Liver (tissue), 3 donors: ENCODE measurements around the gene NME4.

ENCODE experiments used
- ATF3 ChIP-seq: IDR thresholded peaks from 2 replicates; pipeline ENCODE4 v1.6.1; 2016; ENCODE audit warnings: antibody characterized with exemption
- CTCF ChIP-seq: fragments of 150-350 bp; IDR thresholded peaks from 2 replicates; pipeline ENCODE4 v1.5.1; 2017; ENCODE audit warnings: improper control_type of control experiment, low read depth, low read length; ENCODE audit not compliant: missing input control
- FOXA1 ChIP-seq: IDR thresholded peaks from 2 replicates; pipeline ENCODE4 v1.6.1; 2016; ENCODE audit warnings: antibody characterized with exemption
- GABPA ChIP-seq, 2 donors: IDR thresholded peaks in 1 of 2; conservative IDR thresholded peaks in 1 of 2; 2 replicates each; pipeline ENCODE4 v1.6.1; 2016; ENCODE audit warnings: antibody characterized with exemption in 2 of 2, mild to moderate bottlenecking in 1 of 2, moderate library complexity in 1 of 2
- JUND ChIP-seq, 2 donors: IDR thresholded peaks; 2 replicates each; pipeline ENCODE4 v1.6.1; 2016; ENCODE audit warnings: antibody characterized with exemption in 2 of 2
- MAX ChIP-seq: IDR thresholded peaks from 2 replicates; pipeline ENCODE4 v1.6.1; 2016; ENCODE audit warnings: antibody characterized with exemption
- RAD21 ChIP-seq, 2 donors: IDR thresholded peaks; 2 replicates each; pipeline ENCODE4 v1.6.1; 2016; ENCODE audit warnings: antibody characterized with exemption in 2 of 2, mild to moderate bottlenecking in 2 of 2
- REST ChIP-seq: IDR thresholded peaks from 2 replicates; pipeline ENCODE4 v1.6.1; 2016; ENCODE audit warnings: antibody characterized with exemption, mild to moderate bottlenecking
- RXRA ChIP-seq, 2 donors: IDR thresholded peaks; 2 replicates each; pipeline ENCODE4 v1.6.1; 2017 to 2018; ENCODE audit warnings: antibody characterized with exemption in 2 of 2, mild to moderate bottlenecking in 1 of 2
- SP1 ChIP-seq: IDR thresholded peaks from 2 replicates; pipeline ENCODE4 v1.6.1; 2018; ENCODE audit warnings: antibody characterized with exemption, mild to moderate bottlenecking
- TAF1 ChIP-seq: conservative IDR thresholded peaks from 2 replicates; pipeline ENCODE4 v1.6.1; 2016; ENCODE audit warnings: antibody characterized with exemption, mild to moderate bottlenecking
- donor health status: healthy.
- donor health status: healthy.

GRCh38 chr16:366476-366875 is 30.5 kb upstream of the NME4 start:
- no peak for TF ChIP-seq CTCF
- no peak for TF ChIP-seq RAD21 (IDR thresholded peaks at IDR 0.05)
- TF ChIP-seq TAF1, result no peak
- TF ChIP-seq RXRA (IDR thresholded peaks at IDR 0.05), result no peak
- TF ChIP-seq MAX, result no peak
- TF ChIP-seq FOXA1, result no peak
- no peak for TF ChIP-seq REST
- TF ChIP-seq SP1, result no peak
- no peak for TF ChIP-seq ATF3
- no peak for TF ChIP-seq GABPA (IDR thresholded peaks at IDR 0.05 in 1 of 2, conservative IDR thresholded peaks at IDR 0.05 in 1 of 2)
- no peak for TF ChIP-seq JUND (IDR thresholded peaks at IDR 0.05)
